Adrenal gland (tissue), 5 donors: ENCODE results near the gene PER1.

Experiments
- POLR2A ChIP-seq, 2 donors: fragments of 450-650 bp; IDR thresholded peaks; one replicate each; pipeline ENCODE4 v1.6.1; 2017; ENCODE audit warnings: antibody characterized with exemption in 2 of 2, mild to moderate bottlenecking in 2 of 2, moderate library complexity in 1 of 2
- TF ChIP-seq, protein P1 (sequence below), 6 experiments: fragments of 450-650 bp in 4 of 6; fragments of 200-600 bp in 2 of 6; sonication (generic) in 1 of 6; IDR thresholded peaks; 1 replicate in 5 of 6; 2 replicates in 1 of 6; pipeline versions ENCODE4 v1.5.1 to v1.8.0; 2016 to 2021; ENCODE audit warnings: antibody characterized with exemption in 6 of 6, mild to moderate bottlenecking in 2 of 6, moderate library complexity in 1 of 6
- donor health status: DM: no; HTN: no; CAD: no.

GRCh38 chr17:8100763-8101162, 51.4 kb downstream of the PER1 start:
- TF ChIP-seq, protein P1, sequence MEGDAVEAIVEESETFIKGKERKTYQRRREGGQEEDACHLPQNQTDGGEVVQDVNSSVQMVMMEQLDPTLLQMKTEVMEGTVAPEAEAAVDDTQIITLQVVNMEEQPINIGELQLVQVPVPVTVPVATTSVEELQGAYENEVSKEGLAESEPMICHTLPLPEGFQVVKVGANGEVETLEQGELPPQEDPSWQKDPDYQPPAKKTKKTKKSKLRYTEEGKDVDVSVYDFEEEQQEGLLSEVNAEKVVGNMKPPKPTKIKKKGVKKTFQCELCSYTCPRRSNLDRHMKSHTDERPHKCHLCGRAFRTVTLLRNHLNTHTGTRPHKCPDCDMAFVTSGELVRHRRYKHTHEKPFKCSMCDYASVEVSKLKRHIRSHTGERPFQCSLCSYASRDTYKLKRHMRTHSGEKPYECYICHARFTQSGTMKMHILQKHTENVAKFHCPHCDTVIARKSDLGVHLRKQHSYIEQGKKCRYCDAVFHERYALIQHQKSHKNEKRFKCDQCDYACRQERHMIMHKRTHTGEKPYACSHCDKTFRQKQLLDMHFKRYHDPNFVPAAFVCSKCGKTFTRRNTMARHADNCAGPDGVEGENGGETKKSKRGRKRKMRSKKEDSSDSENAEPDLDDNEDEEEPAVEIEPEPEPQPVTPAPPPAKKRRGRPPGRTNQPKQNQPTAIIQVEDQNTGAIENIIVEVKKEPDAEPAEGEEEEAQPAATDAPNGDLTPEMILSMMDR (IDR thresholded peaks at IDR 0.05): no peak
- TF ChIP-seq POLR2A (IDR thresholded peaks at IDR 0.05): no peak
